ENCODE data around the gene DHCR7.

The DHCR7 gene

DNA sequence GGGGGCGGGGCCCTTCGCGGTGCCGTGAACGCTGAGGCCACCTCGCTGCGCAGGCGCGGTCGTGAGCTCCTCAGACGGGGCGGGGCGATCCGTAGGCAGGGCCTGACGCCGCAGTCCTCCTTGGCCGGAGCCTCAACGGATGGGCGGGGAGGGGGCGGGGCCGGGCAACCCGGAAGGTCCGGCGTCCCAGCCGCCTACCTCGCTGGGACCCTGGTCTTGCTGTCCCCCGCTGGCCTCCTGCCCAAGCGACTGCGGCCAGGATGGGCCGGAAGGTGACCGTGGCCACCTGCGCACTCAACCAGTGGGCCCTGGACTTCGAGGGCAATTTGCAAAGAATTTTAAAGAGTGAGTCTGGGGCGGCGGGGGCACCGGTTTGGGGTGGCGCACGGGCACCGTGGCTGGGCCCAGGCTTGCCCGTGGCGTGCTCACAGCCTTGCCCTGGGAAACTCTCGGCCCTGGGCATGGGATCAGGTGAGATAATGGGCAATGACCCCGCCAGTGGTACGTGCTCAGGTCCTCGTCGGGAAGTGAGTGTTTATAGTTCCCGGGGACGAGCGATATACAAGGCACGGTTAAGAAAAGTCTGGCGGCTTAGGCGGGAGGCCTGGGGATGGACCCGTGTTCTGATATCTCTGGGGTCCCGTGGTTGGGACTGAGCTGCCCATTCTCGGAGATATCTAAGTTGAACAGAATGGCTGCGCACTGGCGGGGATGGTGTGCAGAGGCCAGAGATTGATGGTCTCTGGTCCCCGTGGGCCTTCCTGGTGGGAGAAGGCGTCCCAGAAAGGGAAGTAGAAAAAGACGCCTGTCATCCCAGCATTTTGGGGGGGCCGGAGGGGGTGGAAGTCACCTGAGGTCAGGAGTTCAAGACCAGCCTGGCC, 5.1 kb upstream of the DHCR7 start, which contains the start of gene NADSYN1:
Gene NADSYN1 (plus strand): TSS at position 167 of the 881 bp plus-strand sequence. CDS start 94 bp downstream, at position 261.
- H3K27ac ChIP-seq (replicated peaks), result peak within 1 kb of the TSS; percentile 89
- peak; percentile 86 to 95 for DNase-seq (ENCODE audit: low read depth in 1 of 2, low spot score in 1 of 2)
- TF ChIP-seq GABPA (IDR thresholded peaks at IDR 0.05; ENCODE audit: low read depth) (no peak), POLR2AphosphoS5 (IDR thresholded peaks at IDR 0.05; ENCODE audit: low read depth) (peak; percentile 43; the same call in 1 of the 2 replicates)
- TF ChIP-seq, protein P1, sequence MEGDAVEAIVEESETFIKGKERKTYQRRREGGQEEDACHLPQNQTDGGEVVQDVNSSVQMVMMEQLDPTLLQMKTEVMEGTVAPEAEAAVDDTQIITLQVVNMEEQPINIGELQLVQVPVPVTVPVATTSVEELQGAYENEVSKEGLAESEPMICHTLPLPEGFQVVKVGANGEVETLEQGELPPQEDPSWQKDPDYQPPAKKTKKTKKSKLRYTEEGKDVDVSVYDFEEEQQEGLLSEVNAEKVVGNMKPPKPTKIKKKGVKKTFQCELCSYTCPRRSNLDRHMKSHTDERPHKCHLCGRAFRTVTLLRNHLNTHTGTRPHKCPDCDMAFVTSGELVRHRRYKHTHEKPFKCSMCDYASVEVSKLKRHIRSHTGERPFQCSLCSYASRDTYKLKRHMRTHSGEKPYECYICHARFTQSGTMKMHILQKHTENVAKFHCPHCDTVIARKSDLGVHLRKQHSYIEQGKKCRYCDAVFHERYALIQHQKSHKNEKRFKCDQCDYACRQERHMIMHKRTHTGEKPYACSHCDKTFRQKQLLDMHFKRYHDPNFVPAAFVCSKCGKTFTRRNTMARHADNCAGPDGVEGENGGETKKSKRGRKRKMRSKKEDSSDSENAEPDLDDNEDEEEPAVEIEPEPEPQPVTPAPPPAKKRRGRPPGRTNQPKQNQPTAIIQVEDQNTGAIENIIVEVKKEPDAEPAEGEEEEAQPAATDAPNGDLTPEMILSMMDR (IDR thresholded peaks at IDR 0.05; ENCODE audit: insufficient read depth, low read length), result no peak
- H3K27me3 ChIP-seq (ENCODE audit: insufficient read depth, poor library complexity, severe bottlenecking), result no peaks in the 10 kb centered on the region
- H3K4me3 ChIP-seq (replicated peaks; ENCODE audit: insufficient read depth, low read length), result peak within 1 kb of the TSS; percentile 87

- H3K4me3 ChIP-seq (replicated peaks; ENCODE audit: insufficient read depth, low read length), result peak overlapping the region; percentile 87
- no peaks in the 10 kb centered on the region for H3K27me3 ChIP-seq (ENCODE audit: insufficient read depth, poor library complexity, severe bottlenecking)
- peak overlapping the region; percentile 89 for H3K27ac ChIP-seq (replicated peaks)
- TF ChIP-seq POLR2AphosphoS5 (IDR thresholded peaks at IDR 0.05; ENCODE audit: low read depth), result peak; percentile 28
- TF ChIP-seq, protein P2, sequence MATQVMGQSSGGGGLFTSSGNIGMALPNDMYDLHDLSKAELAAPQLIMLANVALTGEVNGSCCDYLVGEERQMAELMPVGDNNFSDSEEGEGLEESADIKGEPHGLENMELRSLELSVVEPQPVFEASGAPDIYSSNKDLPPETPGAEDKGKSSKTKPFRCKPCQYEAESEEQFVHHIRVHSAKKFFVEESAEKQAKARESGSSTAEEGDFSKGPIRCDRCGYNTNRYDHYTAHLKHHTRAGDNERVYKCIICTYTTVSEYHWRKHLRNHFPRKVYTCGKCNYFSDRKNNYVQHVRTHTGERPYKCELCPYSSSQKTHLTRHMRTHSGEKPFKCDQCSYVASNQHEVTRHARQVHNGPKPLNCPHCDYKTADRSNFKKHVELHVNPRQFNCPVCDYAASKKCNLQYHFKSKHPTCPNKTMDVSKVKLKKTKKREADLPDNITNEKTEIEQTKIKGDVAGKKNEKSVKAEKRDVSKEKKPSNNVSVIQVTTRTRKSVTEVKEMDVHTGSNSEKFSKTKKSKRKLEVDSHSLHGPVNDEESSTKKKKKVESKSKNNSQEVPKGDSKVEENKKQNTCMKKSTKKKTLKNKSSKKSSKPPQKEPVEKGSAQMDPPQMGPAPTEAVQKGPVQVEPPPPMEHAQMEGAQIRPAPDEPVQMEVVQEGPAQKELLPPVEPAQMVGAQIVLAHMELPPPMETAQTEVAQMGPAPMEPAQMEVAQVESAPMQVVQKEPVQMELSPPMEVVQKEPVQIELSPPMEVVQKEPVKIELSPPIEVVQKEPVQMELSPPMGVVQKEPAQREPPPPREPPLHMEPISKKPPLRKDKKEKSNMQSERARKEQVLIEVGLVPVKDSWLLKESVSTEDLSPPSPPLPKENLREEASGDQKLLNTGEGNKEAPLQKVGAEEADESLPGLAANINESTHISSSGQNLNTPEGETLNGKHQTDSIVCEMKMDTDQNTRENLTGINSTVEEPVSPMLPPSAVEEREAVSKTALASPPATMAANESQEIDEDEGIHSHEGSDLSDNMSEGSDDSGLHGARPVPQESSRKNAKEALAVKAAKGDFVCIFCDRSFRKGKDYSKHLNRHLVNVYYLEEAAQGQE (IDR thresholded peaks at IDR 0.05; ENCODE audit: insufficient replicate concordance, low read depth), result peak; percentile 26
- TF ChIP-seq, protein P1 (IDR thresholded peaks at IDR 0.05; ENCODE audit: insufficient read depth, low read length), result no peak
- peak; percentile 64 for TF ChIP-seq GABPA (IDR thresholded peaks at IDR 0.05; ENCODE audit: low read depth)
- peak; percentile 13; the same call in 1 of the 2 replicates for TF ChIP-seq SPI1 (IDR thresholded peaks at IDR 0.05; ENCODE audit: borderline replicate concordance, low read depth)
- peak; percentile 90 for DNase-seq (ENCODE audit: low read depth in 1 of 2, low spot score in 1 of 2)
Measured at GRCh38 chr11:71452199-71453036, 4.2 kb upstream of the DHCR7 start.

- peak in 1 of 2 experiments; percentile 47 for DNase-seq (ENCODE audit: low read depth in 1 of 2, low spot score in 1 of 2)
- Histone ChIP-seq H3K27ac (replicated peaks) (peak overlapping the region; percentile 89), H3K27me3 (ENCODE audit: insufficient read depth, poor library complexity, severe bottlenecking) (no peaks in the 10 kb centered on the region), H3K4me3 (replicated peaks; ENCODE audit: insufficient read depth, low read length) (peak overlapping the region; percentile 87)
- TF ChIP-seq GABPA (IDR thresholded peaks at IDR 0.05; ENCODE audit: low read depth), result no peak
- no peak for TF ChIP-seq POLR2AphosphoS5 (IDR thresholded peaks at IDR 0.05; ENCODE audit: low read depth)
- TF ChIP-seq, protein P1 (IDR thresholded peaks at IDR 0.05; ENCODE audit: insufficient read depth, low read length), result no peak
- TF ChIP-seq, protein P2 (IDR thresholded peaks at IDR 0.05; ENCODE audit: insufficient replicate concordance, low read depth), result no peak
- TF ChIP-seq SPI1 (IDR thresholded peaks at IDR 0.05; ENCODE audit: borderline replicate concordance, low read depth), result no peak
Measured at GRCh38 chr11:71451596-71452198, 3.5 kb upstream of the DHCR7 start.
